PFSK-1 (cell line): ENCODE measurements around the gene GRB10.

Experiments used
- FOXP2 ChIP-seq: optimal IDR thresholded peaks from 2 replicates; pipeline ENCODE3; 2011; ENCODE audit warnings: borderline replicate concordance, control low read depth, inconsistent platforms; ENCODE audit not compliant: insufficient read depth; ENCODE audit errors: extremely low read length, extremely low read depth
- POLR2AphosphoS5 ChIP-seq: IDR thresholded peaks from 2 replicates; pipeline ENCODE4 v1.6.1; 2012; ENCODE audit warnings: low read depth, mild to moderate bottlenecking, control low read depth, low read length, moderate library complexity
- REST ChIP-seq, 2 experiments: IDR thresholded peaks; 2 replicates each; pipeline versions ENCODE4 v1.6.1 to v1.8.0; 2011 to 2012; ENCODE audit warnings: low read depth in 2 of 2, low read length in 2 of 2, control low read depth in 1 of 2, inconsistent platforms in 1 of 2, mild to moderate bottlenecking in 1 of 2, moderate library complexity in 1 of 2; ENCODE audit not compliant: insufficient read depth in 1 of 2
- SIN3A ChIP-seq: IDR thresholded peaks from 2 replicates; pipeline ENCODE4 v1.6.1; 2012; ENCODE audit warnings: mild to moderate bottlenecking, low read length, moderate library complexity, borderline replicate concordance; ENCODE audit not compliant: insufficient read depth
- TAF1 ChIP-seq: IDR thresholded peaks from 2 replicates; pipeline ENCODE4 v1.6.1; 2012; ENCODE audit warnings: low read length, control low read depth, borderline replicate concordance; ENCODE audit not compliant: insufficient read depth

The GRB10 gene

GRCh38 chr7:50704844-50705243 is 77.9 kb downstream of the GRB10 start:
- TF ChIP-seq SIN3A = no peak
- TF ChIP-seq TAF1 = no peak
- no peak for TF ChIP-seq POLR2AphosphoS5
- TF ChIP-seq REST (IDR thresholded peaks at IDR 0.05; ENCODE audit: insufficient read depth in 1 of 2, low read depth in 2 of 2, low read length in 2 of 2) = no peak
- TF ChIP-seq FOXP2 = no peak

GRCh38 chr7:50703654-50704053 is 79.0 kb downstream of the GRB10 start:
- TF ChIP-seq SIN3A = no peak
- no peak for TF ChIP-seq REST (IDR thresholded peaks at IDR 0.05; ENCODE audit: insufficient read depth in 1 of 2, low read depth in 2 of 2, low read length in 2 of 2)
- no peak for TF ChIP-seq TAF1
- no peak for TF ChIP-seq FOXP2
- no peak for TF ChIP-seq POLR2AphosphoS5

- no peak for TF ChIP-seq POLR2AphosphoS5
- TF ChIP-seq SIN3A = no peak
- TF ChIP-seq FOXP2 = no peak
- TF ChIP-seq TAF1 = no peak
- TF ChIP-seq REST (IDR thresholded peaks at IDR 0.05; ENCODE audit: insufficient read depth in 1 of 2, low read depth in 2 of 2, low read length in 2 of 2) = no peak
These were observed 83.6 kb downstream of the GRB10 start for GRCh38 chr7:50699143-50699542.

- TF ChIP-seq POLR2AphosphoS5 (no peak), SIN3A (no peak), REST (IDR thresholded peaks at IDR 0.05; ENCODE audit: insufficient read depth in 1 of 2, low read depth in 2 of 2, low read length in 2 of 2) (no peak), FOXP2 (no peak), TAF1 (no peak)
These were observed 84.9 kb downstream of the GRB10 start for GRCh38 chr7:50697748-50698147.

GRCh38 chr7:50696810-50697582 is 85.7 kb downstream of the GRB10 start:
- TF ChIP-seq TAF1 (no peak), SIN3A (no peak), POLR2AphosphoS5 (no peak), FOXP2 (no peak), REST (IDR thresholded peaks at IDR 0.05; ENCODE audit: insufficient read depth in 1 of 2, low read depth in 2 of 2, low read length in 2 of 2) (no peak)
